HG03571 (cell line): ENCODE results near the gene STARD9.
"Not testable (repeated sequence)": the region's sequence is repeated elsewhere in the genome, so short reads cannot be mapped to it uniquely, and the experiment has no call there.

ENCODE experiments used
- ATAC-seq: cut with Tn5 transposase; IDR thresholded peaks from one replicate; pipeline ENCODE4 v1.9.1; 2021; ENCODE audit not compliant: unreplicated experiment

The STARD9 gene

GRCh38 chr15:42759093-42759492, 183.7 kb downstream of the STARD9 start:
- ATAC-seq: no peak

GRCh38 chr15:42760759-42761158, 185.4 kb downstream of the STARD9 start:
- no peak for ATAC-seq

- not testable (repeated sequence) for ATAC-seq
Observed at GRCh38 chr15:42761813-42762212, 186.4 kb downstream of the STARD9 start.

- ATAC-seq: not testable (repeated sequence)
Observed at GRCh38 chr15:42764154-42764731, 188.8 kb downstream of the STARD9 start.

- not testable (repeated sequence) for ATAC-seq
Observed at GRCh38 chr15:42766109-42766508, 190.7 kb downstream of the STARD9 start.
